ENCODE measurements around the gene PPM1H.

- TF ChIP-seq, protein P1, sequence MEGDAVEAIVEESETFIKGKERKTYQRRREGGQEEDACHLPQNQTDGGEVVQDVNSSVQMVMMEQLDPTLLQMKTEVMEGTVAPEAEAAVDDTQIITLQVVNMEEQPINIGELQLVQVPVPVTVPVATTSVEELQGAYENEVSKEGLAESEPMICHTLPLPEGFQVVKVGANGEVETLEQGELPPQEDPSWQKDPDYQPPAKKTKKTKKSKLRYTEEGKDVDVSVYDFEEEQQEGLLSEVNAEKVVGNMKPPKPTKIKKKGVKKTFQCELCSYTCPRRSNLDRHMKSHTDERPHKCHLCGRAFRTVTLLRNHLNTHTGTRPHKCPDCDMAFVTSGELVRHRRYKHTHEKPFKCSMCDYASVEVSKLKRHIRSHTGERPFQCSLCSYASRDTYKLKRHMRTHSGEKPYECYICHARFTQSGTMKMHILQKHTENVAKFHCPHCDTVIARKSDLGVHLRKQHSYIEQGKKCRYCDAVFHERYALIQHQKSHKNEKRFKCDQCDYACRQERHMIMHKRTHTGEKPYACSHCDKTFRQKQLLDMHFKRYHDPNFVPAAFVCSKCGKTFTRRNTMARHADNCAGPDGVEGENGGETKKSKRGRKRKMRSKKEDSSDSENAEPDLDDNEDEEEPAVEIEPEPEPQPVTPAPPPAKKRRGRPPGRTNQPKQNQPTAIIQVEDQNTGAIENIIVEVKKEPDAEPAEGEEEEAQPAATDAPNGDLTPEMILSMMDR (IDR thresholded peaks at IDR 0.05): no peak
- no peak for TF ChIP-seq POLR2A (IDR thresholded peaks at IDR 0.05)
Measured at GRCh38 chr12:62651138-62651537, 283.8 kb downstream of the PPM1H start.
